Bronchial epithelial cell (primary cell): ENCODE data around the gene GMNN. TPM values are rescaled to one million over a fixed set of nuclear protein-coding genes. Genes with fewer than 3 reads are reported as not detected.
"Not testable (repeated sequence)": the region's sequence is repeated elsewhere in the genome, so short reads cannot be mapped to it uniquely, and the experiment has no call there.

Experiments
- DNase-seq: peaks from one replicate; pipeline ENCODE4 v3.0.0-alpha.2; 2010; ENCODE audit warnings: low read depth
- FAIRE-seq: peaks from 2 replicates; lab custom pipeline; 2011; peaks lifted over from hg19 to GRCh38; lab: Jason Lieb, UNC
- H3K27me3 ChIP-seq: 2 replicates; pipeline ENCODE4 v1.5.1; 2011; ENCODE audit warnings: low read length; ENCODE audit not compliant: control insufficient read depth, insufficient read depth
- H3K36me3 ChIP-seq: 2 replicates; pipeline ENCODE4 v1.5.1; 2011; ENCODE audit warnings: low read length; ENCODE audit not compliant: control insufficient read depth, insufficient read depth
- H3K4me3 ChIP-seq: 2 replicates; pipeline ENCODE4 v1.5.1; 2011; ENCODE audit warnings: mild to moderate bottlenecking, low read depth, low read length, control low read depth
- CTCF ChIP-seq: IDR thresholded peaks from 2 replicates; pipeline ENCODE4 v1.5.1; 2011; ENCODE audit warnings: mild to moderate bottlenecking, moderate library complexity, low read length, control low read depth, inconsistent platforms; ENCODE audit not compliant: insufficient read depth, severe bottlenecking
- total RNA-seq: library from RNA; depleted of rRNA; stranded (reverse); fragments of >200 nt; gene quantifications from 2 replicates; pipeline ENCODE4 v1.2.1, GENCODE V29; 2014

The GMNN gene
- total RNA-seq = 6.1 and 8.6 TPM in 2 replicates

- DNase-seq = peak; percentile 76
- TF ChIP-seq CTCF = no peak
Measured at GRCh38 chr6:24774696-24775519, at the start of gene GMNN. Gene GMNN, plus strand, starts transcription at chr6:24774937. Its CDS starts 2,310 bp downstream, at chr6:24777247.

GRCh38 chr6:24730653-24731052, 44.1 kb upstream of the GMNN start:
- not testable (repeated sequence) for DNase-seq, H3K36me3 ChIP-seq, H3K27me3 ChIP-seq, H3K4me3 ChIP-seq, FAIRE-seq

More at GRCh38 chr6:24774696-24775519, at the start of gene GMNN:
- no peak for FAIRE-seq
- Histone ChIP-seq H3K27me3 (no peaks in the 10 kb centered on the region), H3K36me3 (no peaks in the 10 kb centered on the region), H3K4me3 (peak within 1 kb of the TSS; percentile 100)

- H3K36me3 ChIP-seq, FAIRE-seq, H3K27me3 ChIP-seq, DNase-seq, H3K4me3 ChIP-seq: not testable (repeated sequence)
Measured at GRCh38 chr6:24731456-24732134, 43.1 kb upstream of the GMNN start.

GRCh38 chr6:24734166-24734565, 40.6 kb upstream of the GMNN start:
- FAIRE-seq = no peak
- no peaks in the 10 kb centered on the region for H3K36me3 ChIP-seq
- no peak for TF ChIP-seq CTCF

GRCh38 chr6:24734710-24735109, 40.0 kb upstream of the GMNN start:
- H3K36me3 ChIP-seq, H3K27me3 ChIP-seq, H3K4me3 ChIP-seq, DNase-seq, FAIRE-seq: not testable (repeated sequence)

More at GRCh38 chr6:24734166-24734565, 40.6 kb upstream of the GMNN start:
- no peak for DNase-seq
- no peak overlapping the region for H3K4me3 ChIP-seq
- no peaks in the 10 kb centered on the region for H3K27me3 ChIP-seq

GRCh38 chr6:24738741-24739140, 36.0 kb upstream of the GMNN start:
- FAIRE-seq = no peak
- peak; percentile 64 for DNase-seq
- H3K4me3 ChIP-seq = no peak overlapping the region
- no peaks in the 10 kb centered on the region for H3K36me3 ChIP-seq
- no peaks in the 10 kb centered on the region for H3K27me3 ChIP-seq
- no peak for TF ChIP-seq CTCF

- H3K4me3 ChIP-seq = no peak overlapping the region
- no peaks in the 10 kb centered on the region for H3K27me3 ChIP-seq
- TF ChIP-seq CTCF = no peak
- FAIRE-seq = no peak
- no peak for DNase-seq
- no peaks in the 10 kb centered on the region for H3K36me3 ChIP-seq
Measured at GRCh38 chr6:24740861-24741260, 33.9 kb upstream of the GMNN start.
